ENCODE results near the gene NUDT4B. TPM values are rescaled to one million over a fixed set of nuclear protein-coding genes. Genes with fewer than 3 reads are reported as not detected.
A peak's percentile ranks its signal among the peaks of the same experiment; 100 is the strongest.
"Not testable (repeated sequence)": the region's sequence is repeated elsewhere in the genome, so short reads cannot be mapped to it uniquely, and the experiment has no call there.

Gene NUDT4B
- total RNA-seq, 1 donor from 2014 or later = 0.49 TPM

DNA sequence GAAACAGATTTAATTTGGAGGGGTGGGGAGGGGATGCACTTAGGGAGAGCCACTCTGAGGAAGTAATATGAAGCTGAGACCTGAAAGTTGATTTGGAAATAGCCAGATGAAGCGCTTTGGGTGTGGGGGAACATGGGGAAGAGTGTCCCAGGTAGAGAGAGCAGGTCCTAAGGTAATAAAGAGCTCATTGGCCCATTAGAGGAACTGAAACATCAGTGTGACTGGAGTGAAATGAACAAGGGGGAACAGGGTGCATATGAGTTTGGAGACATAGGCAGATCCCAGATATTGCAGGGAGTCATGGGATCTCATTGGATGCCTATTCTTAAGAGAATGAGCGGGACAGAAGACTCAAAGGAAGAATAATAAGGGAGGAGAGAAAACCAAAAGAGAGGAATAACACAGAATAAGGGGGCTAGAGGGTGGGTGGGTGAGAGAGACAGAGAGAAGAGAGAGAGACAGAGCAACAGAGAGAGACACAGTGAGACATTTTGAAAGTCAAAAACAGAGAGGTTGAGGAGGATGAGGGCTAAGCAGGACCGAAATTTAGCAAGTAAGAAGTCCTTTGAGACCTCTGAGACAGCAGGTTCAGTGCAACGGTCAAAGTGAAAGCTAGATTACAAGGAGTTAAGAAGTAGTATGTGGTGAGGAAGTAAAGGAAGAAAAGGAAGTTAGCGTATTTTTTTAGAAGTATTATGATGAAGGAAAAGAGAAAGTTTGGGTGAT is 14.8 kb upstream of the NUDT4B start:
- ATAC-seq; intact Hi-C loops (cut with DNase I): not testable (repeated sequence)

DNA sequence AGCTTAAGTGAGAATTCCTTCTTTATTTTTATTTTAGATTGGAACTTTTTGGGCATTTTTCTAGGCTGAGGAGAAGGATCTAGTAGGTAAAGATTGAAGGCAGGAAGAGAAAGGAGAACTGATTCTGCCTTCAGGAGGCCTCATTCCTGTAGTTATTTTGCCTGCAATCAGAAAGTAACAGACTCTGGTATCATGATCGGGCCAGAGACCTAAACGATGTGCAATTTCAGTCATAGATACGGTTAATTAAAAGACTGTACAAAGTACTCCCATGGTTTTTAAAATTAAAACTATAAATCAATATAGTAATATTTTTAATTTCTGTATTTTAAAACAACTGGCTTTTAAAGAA is 14.3 kb upstream of the NUDT4B start:
- ATAC-seq; intact Hi-C loops (cut with DNase I); DNase-seq (ENCODE audit: missing footprints): not testable (repeated sequence)

More for the DNA sequence above, 14.8 kb upstream of the NUDT4B start:
- not testable (repeated sequence) for DNase-seq (ENCODE audit: missing footprints)

DNA sequence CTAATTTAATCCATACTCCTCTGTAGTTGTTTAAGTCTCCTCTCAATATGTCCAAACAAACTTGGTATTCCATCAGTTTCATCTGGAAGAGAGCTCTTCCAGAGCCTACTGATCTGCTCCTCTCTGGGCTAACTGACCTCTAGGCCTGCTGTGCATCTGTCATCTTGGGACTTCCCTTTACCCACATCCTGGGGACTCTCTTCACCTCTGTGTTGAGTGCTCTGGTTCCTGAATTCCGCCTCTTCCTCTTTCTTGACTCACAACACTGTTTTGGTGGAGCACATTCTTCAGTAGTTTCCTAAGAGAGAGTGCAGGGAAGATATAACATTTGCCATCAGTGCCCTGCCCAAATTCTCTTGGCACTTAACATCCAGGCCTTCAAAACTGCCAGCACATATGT is 13.0 kb upstream of the NUDT4B start:
- ATAC-seq = peak; percentile 60
- intact Hi-C loops (cut with DNase I); DNase-seq (ENCODE audit: missing footprints): not testable (repeated sequence)

DNA sequence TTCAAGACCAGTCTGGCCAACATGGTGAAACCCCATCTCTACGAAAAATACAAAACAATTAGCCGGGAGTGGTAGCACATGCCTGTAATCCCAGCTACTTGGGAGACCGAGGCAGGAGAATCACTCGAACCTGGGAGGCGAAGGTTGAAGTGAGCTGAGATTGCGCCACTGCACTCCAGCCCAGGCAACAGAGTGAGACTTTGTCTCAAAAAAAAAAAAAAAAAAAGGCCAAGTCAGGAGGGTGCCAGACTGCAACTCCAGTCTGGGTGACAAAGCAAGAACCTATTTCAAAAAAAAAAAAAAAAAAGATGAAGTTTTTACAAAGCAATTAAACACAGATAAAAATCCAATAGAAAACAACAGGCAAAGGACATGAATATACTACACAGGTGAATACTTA is 9.9 kb upstream of the NUDT4B start:
- ATAC-seq; intact Hi-C loops (cut with DNase I); DNase-seq (ENCODE audit: missing footprints): not testable (repeated sequence)

DNA sequence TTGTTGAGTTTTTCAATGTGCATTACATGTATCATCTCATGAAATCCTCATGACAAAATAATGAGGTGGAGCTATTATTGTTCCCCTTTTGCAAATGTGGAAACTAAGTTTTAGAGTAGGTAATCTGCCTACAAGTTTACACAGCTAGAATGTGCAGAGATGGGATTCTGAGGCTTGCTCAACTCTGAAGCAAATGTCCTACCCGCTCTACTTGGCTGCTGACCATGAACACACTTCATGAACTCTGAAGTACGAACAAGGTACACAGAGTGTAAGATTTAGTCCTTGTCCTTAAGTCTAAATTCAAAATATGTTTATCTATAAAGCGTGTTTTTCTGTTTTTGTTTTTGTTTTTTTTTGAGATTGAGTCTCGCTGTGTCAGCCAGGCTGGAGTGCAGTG is 5.4 kb upstream of the NUDT4B start:
- DNase-seq (ENCODE audit: missing footprints); intact Hi-C loops (cut with DNase I); ATAC-seq: not testable (repeated sequence)

DNA sequence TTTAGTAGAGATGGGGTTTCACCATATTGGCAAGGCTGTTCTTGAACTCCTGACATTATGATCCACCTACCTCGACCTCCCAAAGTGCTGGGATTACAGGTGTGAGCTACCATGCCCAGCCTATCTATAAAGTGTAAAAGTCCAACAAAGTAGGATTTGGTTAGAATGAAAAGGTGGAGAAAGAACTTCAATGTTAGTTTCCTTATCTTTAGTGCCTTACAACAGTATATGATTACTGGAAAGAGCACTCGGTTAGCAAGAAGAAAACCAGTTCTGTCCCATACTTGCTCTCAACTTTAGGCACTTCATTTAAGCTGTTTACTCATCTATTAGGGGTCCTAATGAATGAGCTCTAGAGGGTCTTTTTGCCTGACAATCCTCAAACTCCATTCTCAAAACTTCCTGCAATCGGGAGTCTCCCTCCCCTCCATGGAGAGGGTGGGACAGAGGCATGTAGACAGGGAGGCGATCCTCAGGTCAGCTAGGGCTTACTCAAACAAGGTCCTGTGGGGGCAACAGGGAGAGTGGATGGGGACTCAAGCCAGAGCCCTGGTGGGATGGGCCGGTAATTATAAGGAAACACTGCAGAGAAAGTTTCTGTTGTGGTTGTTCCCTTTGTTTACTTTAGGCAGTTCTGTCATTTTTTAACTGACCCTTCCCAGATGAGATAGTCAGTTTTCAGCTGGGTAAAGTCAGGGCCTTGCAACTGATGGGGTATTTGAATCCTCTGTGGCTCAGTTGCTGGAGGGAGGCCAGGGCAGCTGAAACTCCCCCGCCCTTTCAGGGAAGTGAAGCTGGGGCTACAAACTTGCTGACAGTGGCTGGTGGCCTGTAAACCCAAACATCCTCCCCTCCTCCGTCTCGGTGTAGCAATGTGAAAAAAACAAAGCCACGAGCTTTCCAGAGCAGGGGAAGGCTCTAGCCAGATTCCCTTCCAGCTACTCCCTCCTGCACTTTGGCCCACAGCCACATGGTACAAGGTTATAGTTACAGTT is 4.6 kb upstream of the NUDT4B start:
- ATAC-seq = peak; percentile 81
- intact Hi-C loops (cut with DNase I); DNase-seq (ENCODE audit: missing footprints): not testable (repeated sequence)

DNA sequence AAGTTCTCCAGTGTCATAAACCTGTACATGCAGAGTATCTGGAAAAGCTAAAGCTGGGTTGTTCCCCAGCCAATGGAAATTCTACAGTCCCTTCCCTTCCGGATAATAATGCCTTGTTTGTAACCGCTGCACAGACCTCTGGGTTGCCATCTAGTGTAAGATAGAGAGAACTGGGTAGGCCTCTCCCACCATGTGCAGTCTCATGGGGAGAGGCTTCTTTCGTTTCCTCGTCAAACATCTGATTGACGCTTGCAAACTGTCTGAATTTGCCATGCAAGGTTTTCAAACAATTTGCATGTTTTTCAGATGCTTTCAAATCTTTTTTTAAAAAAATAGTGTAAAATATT is 734 bp downstream of the NUDT4B start:
- ATAC-seq = peak; percentile 96
- intact Hi-C loops (cut with DNase I); DNase-seq (ENCODE audit: missing footprints): not testable (repeated sequence)

DNA sequence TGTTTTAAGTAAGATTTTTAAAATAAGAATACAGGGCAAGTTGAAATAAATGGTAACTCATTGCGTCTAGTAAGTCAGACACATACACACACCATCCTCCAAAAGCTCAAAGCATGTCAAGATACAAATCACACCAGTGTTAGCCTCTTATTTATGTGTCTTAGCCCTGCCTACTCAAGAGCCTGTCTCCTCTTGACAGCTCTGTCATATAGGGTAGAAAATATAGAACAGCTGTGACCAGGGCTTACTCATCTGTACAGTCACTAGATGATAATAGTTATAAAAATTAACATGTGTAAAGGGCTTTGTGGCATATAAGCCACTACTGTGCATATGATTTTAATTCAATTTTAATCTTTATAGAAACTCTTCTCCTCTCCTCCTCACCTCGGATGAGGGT is 7.7 kb downstream of the NUDT4B start:
- DNase-seq (ENCODE audit: missing footprints); intact Hi-C loops (cut with DNase I); ATAC-seq: not testable (repeated sequence)

DNA sequence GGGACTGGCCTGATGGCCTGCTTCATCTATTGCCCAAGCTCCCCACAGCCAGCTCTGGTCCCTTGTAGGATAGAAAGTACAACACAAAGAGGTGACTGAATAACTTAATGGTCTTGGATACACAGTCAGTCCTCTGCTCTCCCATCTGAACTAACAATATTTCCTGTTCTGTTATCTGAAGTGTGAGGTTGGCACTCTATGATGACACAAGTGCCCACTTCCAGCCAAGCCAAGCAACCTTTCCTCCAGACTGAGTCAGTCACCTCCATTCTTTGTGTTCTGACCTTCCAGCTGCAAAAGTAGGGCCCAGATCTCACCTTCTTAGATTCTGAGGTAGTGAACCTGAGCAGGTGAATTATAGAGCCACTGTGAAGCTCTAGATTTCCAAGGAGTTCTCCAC is 8.9 kb downstream of the NUDT4B start:
- ATAC-seq = peak; percentile 44
- intact Hi-C loops (cut with DNase I); DNase-seq (ENCODE audit: missing footprints): not testable (repeated sequence)

DNA sequence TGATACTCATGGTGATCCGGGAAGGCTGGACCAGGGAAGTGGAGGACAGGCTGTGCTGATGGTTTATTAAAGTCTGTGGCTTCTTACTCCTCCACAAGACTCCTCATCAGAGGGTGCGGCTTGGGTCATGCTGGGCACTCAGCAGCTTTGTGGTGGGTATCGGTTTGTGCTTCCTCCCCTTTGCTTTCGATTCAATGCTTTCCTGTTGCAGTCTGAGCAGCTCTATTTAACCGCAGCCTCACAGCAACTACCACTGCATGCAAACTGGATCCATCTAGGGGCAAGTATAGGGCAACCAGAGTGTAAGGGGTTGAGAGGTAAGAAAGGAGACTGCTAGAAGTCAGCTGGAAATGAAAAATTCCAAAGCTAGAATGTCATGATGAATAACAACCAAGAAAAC is 9.8 kb downstream of the NUDT4B start:
- DNase-seq (ENCODE audit: missing footprints); intact Hi-C loops (cut with DNase I): not testable (repeated sequence)
- peak; percentile 64 for ATAC-seq

DNA sequence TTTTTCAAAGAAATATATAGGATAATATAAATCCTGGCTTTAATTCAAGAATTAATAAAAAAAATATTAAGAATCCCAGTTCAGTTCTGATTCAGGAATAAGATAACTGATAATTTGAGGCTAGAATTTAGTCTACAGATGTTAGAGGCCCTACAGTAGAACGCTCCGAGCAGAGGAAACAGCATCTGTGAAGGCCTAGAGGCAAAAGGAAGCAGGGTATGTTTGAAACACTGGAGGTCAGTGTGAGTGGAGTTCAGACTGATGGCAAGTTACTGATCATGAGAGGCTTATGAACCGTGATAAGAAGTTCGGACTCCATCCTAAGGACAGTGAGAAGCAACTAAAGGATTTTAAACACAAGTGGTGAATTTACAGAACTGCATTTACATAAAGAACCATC is 10.4 kb downstream of the NUDT4B start:
- DNase-seq (ENCODE audit: missing footprints); intact Hi-C loops (cut with DNase I): not testable (repeated sequence)
- ATAC-seq = peak; percentile 58

DNA sequence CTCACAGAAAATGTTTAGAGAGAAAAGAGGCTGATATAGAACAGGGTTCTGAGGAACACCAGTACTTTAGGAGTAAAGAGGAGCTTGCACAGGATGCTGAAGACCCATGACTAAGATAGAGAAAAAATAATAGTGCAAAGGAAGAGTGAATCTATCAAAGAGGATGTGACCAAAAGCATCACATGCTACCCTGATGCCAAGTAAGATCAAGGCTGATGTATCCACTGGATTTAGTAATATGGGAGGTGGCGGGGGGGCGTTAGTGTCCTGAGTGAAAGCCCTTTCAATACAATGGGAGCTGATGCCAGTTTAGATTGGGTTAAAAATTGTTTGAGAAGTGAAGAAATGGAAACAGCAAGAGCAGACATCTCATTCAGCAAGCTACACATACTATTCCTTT is 11.2 kb downstream of the NUDT4B start:
- DNase-seq (ENCODE audit: missing footprints); intact Hi-C loops (cut with DNase I): not testable (repeated sequence)
- ATAC-seq = peak; percentile 3

DNA sequence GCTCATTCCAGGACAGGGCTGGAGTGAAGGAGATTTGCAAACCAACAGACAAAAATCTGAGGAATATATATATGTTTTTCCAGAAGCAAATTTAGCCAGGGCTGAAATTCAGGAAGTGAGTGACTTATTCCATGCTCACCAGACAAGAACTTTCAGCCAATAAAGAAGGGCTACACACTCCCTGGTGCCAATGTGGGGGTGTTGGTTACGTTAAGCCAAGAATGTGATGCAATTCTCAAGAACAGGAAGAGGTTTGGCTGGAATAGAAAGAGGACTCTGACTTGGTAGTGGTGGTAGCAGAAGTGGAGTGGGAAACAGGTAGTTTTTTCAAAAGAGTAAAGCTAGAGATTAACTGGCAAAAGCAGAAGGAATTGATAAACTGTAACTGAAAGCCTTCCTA is 11.6 kb downstream of the NUDT4B start:
- peak; percentile 77 for ATAC-seq
- DNase-seq (ENCODE audit: missing footprints); intact Hi-C loops (cut with DNase I): not testable (repeated sequence)

DNA sequence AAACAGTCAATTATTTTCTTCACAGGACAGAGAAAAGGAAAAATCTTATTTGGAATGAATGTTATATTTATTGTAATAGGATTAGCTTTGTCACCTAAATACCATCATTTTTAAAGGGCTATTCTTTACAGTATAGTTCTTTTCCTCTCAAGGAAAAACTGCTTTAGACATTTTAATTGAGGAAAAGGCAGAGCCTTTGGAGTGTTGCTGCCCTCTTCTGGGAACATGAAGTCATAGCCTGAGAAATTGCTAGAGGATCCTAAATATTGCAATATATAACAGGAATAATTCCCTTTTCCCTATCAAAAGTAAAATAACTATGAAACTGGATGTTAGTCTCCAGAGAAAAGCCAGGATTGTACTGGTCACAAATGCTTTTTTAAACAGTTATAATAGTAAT is 12.8 kb downstream of the NUDT4B start:
- ATAC-seq = not testable (repeated sequence)

DNA sequence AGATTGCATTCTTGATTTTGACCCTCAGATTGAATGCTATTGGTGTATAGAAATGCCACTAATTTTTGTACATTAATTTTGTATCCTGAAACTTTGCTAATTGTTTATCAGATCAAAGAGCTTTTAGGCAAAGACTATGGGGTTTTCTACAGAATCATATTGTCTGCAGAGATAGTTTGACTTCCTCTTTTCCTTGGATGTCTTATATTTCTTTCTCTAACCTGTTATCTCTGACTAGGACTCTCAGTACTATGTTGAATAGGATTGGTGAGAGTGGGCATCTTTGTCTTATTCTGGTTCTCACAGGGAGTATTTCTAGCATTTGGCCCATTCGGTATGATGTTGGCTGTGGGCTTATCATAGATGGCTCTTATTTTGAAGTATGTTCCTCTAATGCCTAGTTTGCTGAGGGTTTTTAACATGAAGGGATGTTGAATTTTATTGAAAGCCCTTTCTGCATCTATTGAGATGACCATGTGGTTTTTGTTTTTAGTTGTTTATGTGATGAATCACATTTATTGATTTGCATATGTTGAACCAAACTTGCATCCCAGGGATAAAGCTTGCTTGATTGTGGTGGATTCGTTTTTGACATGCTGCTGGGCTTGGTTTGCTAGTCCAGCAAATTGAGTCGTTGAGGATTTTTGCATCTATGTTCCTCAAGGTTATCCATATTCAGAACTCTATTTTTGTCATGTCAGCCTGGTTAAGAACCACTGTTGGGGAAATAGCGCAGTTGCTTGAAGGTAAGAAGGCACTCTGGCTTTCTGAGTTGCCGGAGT is 16.9 kb downstream of the NUDT4B start:
- ATAC-seq; DNase-seq (ENCODE audit: missing footprints); intact Hi-C loops (cut with DNase I): not testable (repeated sequence)

More for the DNA sequence above, 12.8 kb downstream of the NUDT4B start:
- intact Hi-C loops (cut with DNase I); DNase-seq (ENCODE audit: missing footprints): not testable (repeated sequence)

DNA sequence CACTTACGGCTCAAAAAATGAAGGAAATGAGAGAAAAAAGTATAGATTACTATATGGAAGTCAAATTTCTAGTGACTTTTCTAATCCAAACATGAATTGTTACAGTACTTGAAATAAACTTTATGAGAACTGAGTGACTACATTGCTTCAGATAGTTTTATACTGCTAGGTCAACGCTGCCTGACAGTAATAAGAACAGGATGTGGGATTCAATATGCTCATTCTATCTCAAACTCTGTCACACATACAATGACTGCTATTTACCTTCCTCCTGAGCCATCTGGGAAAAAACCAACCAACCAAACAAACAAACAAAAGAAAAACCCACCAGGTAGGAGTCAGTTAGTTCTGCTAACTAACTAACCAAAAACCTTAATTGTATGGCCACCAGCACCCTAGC is 20.0 kb downstream of the NUDT4B start:
- ATAC-seq; intact Hi-C loops (cut with DNase I); DNase-seq (ENCODE audit: missing footprints): not testable (repeated sequence)

DNA sequence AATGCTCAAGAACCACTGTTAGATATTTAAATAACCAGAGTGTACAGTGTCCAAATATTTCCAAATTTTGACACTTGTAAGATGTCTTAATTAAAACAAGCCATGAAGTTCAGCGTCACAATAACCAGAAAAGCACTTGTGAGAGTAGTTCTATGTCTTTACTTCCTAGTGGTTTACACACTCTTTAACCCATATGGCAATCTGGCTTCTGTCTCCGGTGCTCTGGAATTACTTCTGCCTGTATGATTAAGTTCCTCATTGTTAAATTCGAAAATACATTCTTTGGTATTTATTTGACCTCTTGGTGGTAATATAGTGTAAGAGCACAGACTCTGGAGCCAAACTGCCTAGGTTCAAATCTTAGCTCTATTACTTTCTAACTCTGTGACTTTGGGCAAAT is 20.9 kb downstream of the NUDT4B start:
- intact Hi-C loops (cut with DNase I); ATAC-seq; DNase-seq (ENCODE audit: missing footprints): not testable (repeated sequence)

DNA sequence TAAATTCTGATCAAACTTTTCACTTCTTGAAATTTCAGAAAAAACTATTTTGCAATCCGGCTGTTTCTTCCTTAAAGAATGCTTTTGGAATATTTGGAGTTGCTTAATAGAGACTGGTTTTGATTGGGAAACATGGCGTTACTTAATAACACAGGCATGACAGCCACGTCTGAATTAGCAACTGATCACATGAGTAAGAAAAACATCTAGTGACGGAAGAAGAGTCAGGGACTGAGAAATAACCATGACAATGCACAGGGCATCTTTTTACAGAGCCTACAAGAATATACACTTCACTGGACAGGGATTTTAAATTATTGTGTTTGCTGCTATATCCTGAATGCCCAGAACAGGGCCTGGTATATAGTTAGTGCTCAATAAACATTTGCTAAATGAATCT is 25.1 kb downstream of the NUDT4B start:
- DNase-seq (ENCODE audit: missing footprints); intact Hi-C loops (cut with DNase I): not testable (repeated sequence)
- ATAC-seq = peak; percentile 54

DNA sequence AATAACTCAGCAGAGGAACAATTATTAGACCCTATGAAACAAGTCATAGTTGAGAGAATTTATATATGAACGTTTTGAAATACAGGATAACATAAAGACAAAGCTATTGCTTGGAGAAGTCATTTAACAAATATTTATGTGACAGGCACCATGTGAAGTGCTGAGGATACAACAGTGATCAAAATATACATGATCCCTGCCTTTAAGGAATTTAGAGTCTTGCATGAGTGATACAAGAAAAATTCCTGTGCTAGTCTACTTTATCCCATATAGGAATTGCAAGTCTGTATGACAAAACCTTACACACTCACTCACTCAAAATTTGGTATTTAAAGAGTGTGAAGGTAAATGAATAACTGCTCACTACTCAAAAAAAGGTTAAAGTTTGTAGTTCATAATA is 25.5 kb downstream of the NUDT4B start:
- DNase-seq (ENCODE audit: missing footprints); intact Hi-C loops (cut with DNase I); ATAC-seq: not testable (repeated sequence)

All from Right ventricle myocardium inferior (tissue), 1 donor.